SH-SY5Y (cell line): ENCODE data around the gene ANKK1.

ENCODE experiments used
- GATA2 ChIP-seq: IDR thresholded peaks from 2 replicates; pipeline ENCODE4 v1.6.1; 2011; ENCODE audit warnings: mild to moderate bottlenecking, low read depth, low read length
- GATA3 ChIP-seq: IDR thresholded peaks from 2 replicates; pipeline ENCODE4 v1.6.1; 2011; ENCODE audit warnings: low read depth, mild to moderate bottlenecking, low read length, moderate library complexity

DNA sequence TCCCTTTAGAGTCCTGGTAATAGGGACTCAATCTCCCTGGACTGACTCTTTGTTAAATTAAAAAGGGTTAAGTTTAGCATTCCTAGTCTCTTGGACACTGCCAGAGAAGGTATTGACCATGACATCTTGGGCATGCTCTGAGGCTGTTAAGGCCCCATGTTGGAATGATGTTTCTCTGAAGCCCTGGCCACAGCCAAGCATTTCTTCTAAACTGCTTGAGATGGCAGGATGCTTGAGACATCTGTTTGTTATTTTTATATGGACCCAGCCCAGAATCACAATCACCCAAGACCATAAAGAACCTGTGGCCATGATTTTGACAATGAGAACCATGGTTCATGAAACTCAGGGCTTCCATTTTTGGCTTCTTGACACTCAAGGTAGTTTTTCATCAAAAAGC, 5.5 kb upstream of the ANKK1 start:
- TF ChIP-seq GATA2 (no peak), GATA3 (no peak)
